Measurements from ENCODE around the gene TCP11. TPM values are rescaled to one million over a fixed set of nuclear protein-coding genes. Genes with fewer than 3 reads are reported as not detected.

Gene TCP11
- total and polyA plus RNA-seq, 2 donors (not counting 1 experiment from before 2014, with no cell fraction given), result not detected

GRCh38 chr6:35080821-35081425 is 60.2 kb downstream of the TCP11 start:
- no peaks in the 10 kb centered on the region for H3K27me3 Mint-ChIP-seq
- intact Hi-C loops (cut with micrococcal nuclease), result no loop called here
- Histone ChIP-seq H3K27me3 (replicated peaks in 1 of 4; ENCODE audit: control extremely low read depth in 1 of 4, control insufficient read depth in 3 of 4, insufficient read depth in 4 of 4, low read length in 3 of 4) (no peaks in the 10 kb centered on the region), H3K9me3 (ENCODE audit: control extremely low read depth in 1 of 3, control insufficient read depth in 2 of 3, insufficient read depth in 1 of 3, low read length in 2 of 3) (no peaks in the 10 kb centered on the region), H2AFZ (ENCODE audit: insufficient read depth, low read depth, low read length, poor library complexity, severe bottlenecking) (no peak overlapping the region), H3K4me1 (ENCODE audit: control insufficient read depth in 2 of 2, insufficient read depth in 2 of 2, low read length in 2 of 2) (no peaks in the 10 kb centered on the region), H3K27ac (ENCODE audit: low read length in 2 of 2) (no peak overlapping the region), H3K4me2 (replicated peaks; ENCODE audit: low read depth, low read length, poor library complexity, severe bottlenecking) (no peak overlapping the region), H3K9ac (ENCODE audit: low read length) (no peak overlapping the region), H3K79me2 (ENCODE audit: control insufficient read depth, insufficient read depth, low read length) (no peaks in the 10 kb centered on the region), H3K4me3 (ENCODE audit: control extremely low read depth in 1 of 5, extremely low read depth in 1 of 5, insufficient read depth in 1 of 5, low read depth in 2 of 5, low read length in 4 of 5) (no peak overlapping the region), H4K20me1 (ENCODE audit: control insufficient read depth, insufficient read depth, low read length, poor library complexity, severe bottlenecking) (no peaks in the 10 kb centered on the region), H3K36me3 (replicated peaks in 1 of 2; ENCODE audit: control extremely low read depth in 1 of 2, control insufficient read depth in 1 of 2, extremely low read depth in 1 of 2, insufficient read depth in 2 of 2, low read length in 1 of 2) (peaks cover 0 to 35% of the 10 kb centered on the region in 2 experiments)
- POLR2A ChIA-PET, result no interaction called here
- no peaks in the 10 kb centered on the region for H3K9me3 Mint-ChIP-seq (ENCODE audit: insufficient read depth)
- H3K27ac Mint-ChIP-seq, result no peak overlapping the region
- CTCF ChIA-PET, result no interaction called here
- H3K4me3 Mint-ChIP-seq, result no peak overlapping the region
- H3K4me1 Mint-ChIP-seq, result no peaks in the 10 kb centered on the region
- 95% methylated on average over 21 of the region's 21 CpGs for WGBS (ENCODE audit: insufficient coverage)
- DNase-seq (no peak), ATAC-seq (ENCODE audit: low read depth) (no peak)
- TF ChIP-seq CTCF (IDR thresholded peaks at IDR 0.05) (no peak), EZH2 (IDR thresholded peaks at IDR 0.05; ENCODE audit: borderline replicate concordance, insufficient read depth, low read depth, low read length, poor library complexity, severe bottlenecking) (no peak)

- Mint-ChIP-seq H3K9me3 (ENCODE audit: insufficient read depth) (no peaks in the 10 kb centered on the region), H3K27ac (no peak overlapping the region), H3K4me3 (no peak overlapping the region), H3K4me1 (no peaks in the 10 kb centered on the region), H3K27me3 (no peaks in the 10 kb centered on the region)
- Histone ChIP-seq H3K27ac (ENCODE audit: low read length in 2 of 2) (no peak overlapping the region), H3K27me3 (replicated peaks in 1 of 4; ENCODE audit: control extremely low read depth in 1 of 4, control insufficient read depth in 3 of 4, insufficient read depth in 4 of 4, low read length in 3 of 4) (no peaks in the 10 kb centered on the region), H2AFZ (ENCODE audit: insufficient read depth, low read depth, low read length, poor library complexity, severe bottlenecking) (no peak overlapping the region), H3K4me3 (ENCODE audit: control extremely low read depth in 1 of 5, extremely low read depth in 1 of 5, insufficient read depth in 1 of 5, low read depth in 2 of 5, low read length in 4 of 5) (no peak overlapping the region), H3K4me1 (ENCODE audit: control insufficient read depth in 2 of 2, insufficient read depth in 2 of 2, low read length in 2 of 2) (no peaks in the 10 kb centered on the region), H3K79me2 (ENCODE audit: control insufficient read depth, insufficient read depth, low read length) (no peaks in the 10 kb centered on the region), H4K20me1 (ENCODE audit: control insufficient read depth, insufficient read depth, low read length, poor library complexity, severe bottlenecking) (no peaks in the 10 kb centered on the region), H3K4me2 (replicated peaks; ENCODE audit: low read depth, low read length, poor library complexity, severe bottlenecking) (no peak overlapping the region), H3K9ac (ENCODE audit: low read length) (no peak overlapping the region), H3K9me3 (ENCODE audit: control extremely low read depth in 1 of 3, control insufficient read depth in 2 of 3, insufficient read depth in 1 of 3, low read length in 2 of 3) (no peaks in the 10 kb centered on the region), H3K36me3 (replicated peaks in 1 of 2; ENCODE audit: control extremely low read depth in 1 of 2, control insufficient read depth in 1 of 2, extremely low read depth in 1 of 2, insufficient read depth in 2 of 2, low read length in 1 of 2) (peaks cover 0 to 34% of the 10 kb centered on the region in 2 experiments)
- WGBS (ENCODE audit: insufficient coverage), result 98% methylated on average over 12 of the region's 13 CpGs
- intact Hi-C loops (cut with micrococcal nuclease), result no loop called here
- DNase-seq, result no peak
- TF ChIP-seq EZH2 (IDR thresholded peaks at IDR 0.05; ENCODE audit: borderline replicate concordance, insufficient read depth, low read depth, low read length, poor library complexity, severe bottlenecking), result no peak
- TF ChIP-seq CTCF (IDR thresholded peaks at IDR 0.05), result no peak
- CTCF ChIA-PET, result no interaction called here
- POLR2A ChIA-PET, result no interaction called here
- no peak for ATAC-seq (ENCODE audit: low read depth)
These were observed 61.0 kb downstream of the TCP11 start for GRCh38 chr6:35080016-35080680.

Measured in B cell (primary cell).